Epithelial cell of proximal tubule (primary cell): ENCODE data around the gene GTF2IRD1. TPM values are rescaled to one million over a fixed set of nuclear protein-coding genes. Genes with fewer than 3 reads are reported as not detected.

Experiments
- DNase-seq: peaks from one replicate; pipeline ENCODE4 v3.0.0-alpha.2; 2011; ENCODE audit warnings: low read depth
- H3K4me3 ChIP-seq: 2 replicates; pipeline ENCODE4 v1.5.1; 2011; ENCODE audit warnings: low read depth, mild to moderate bottlenecking, low read length
- total RNA-seq: library from RNA; depleted of rRNA; stranded (reverse); fragments of >200 nt; gene quantifications from 2 replicates; pipeline ENCODE4 v1.2.3, GENCODE V29; 2015
- TF ChIP-seq, protein P1 (sequence below): conservative IDR thresholded peaks from 2 replicates; pipeline ENCODE4 v1.5.1; 2012; ENCODE audit warnings: low read depth, mild to moderate bottlenecking, low read length

The GTF2IRD1 gene, protein sequence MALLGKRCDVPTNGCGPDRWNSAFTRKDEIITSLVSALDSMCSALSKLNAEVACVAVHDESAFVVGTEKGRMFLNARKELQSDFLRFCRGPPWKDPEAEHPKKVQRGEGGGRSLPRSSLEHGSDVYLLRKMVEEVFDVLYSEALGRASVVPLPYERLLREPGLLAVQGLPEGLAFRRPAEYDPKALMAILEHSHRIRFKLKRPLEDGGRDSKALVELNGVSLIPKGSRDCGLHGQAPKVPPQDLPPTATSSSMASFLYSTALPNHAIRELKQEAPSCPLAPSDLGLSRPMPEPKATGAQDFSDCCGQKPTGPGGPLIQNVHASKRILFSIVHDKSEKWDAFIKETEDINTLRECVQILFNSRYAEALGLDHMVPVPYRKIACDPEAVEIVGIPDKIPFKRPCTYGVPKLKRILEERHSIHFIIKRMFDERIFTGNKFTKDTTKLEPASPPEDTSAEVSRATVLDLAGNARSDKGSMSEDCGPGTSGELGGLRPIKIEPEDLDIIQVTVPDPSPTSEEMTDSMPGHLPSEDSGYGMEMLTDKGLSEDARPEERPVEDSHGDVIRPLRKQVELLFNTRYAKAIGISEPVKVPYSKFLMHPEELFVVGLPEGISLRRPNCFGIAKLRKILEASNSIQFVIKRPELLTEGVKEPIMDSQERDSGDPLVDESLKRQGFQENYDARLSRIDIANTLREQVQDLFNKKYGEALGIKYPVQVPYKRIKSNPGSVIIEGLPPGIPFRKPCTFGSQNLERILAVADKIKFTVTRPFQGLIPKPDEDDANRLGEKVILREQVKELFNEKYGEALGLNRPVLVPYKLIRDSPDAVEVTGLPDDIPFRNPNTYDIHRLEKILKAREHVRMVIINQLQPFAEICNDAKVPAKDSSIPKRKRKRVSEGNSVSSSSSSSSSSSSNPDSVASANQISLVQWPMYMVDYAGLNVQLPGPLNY
- total RNA-seq = 23.8 and 28.0 TPM in 2 replicates

DNA sequence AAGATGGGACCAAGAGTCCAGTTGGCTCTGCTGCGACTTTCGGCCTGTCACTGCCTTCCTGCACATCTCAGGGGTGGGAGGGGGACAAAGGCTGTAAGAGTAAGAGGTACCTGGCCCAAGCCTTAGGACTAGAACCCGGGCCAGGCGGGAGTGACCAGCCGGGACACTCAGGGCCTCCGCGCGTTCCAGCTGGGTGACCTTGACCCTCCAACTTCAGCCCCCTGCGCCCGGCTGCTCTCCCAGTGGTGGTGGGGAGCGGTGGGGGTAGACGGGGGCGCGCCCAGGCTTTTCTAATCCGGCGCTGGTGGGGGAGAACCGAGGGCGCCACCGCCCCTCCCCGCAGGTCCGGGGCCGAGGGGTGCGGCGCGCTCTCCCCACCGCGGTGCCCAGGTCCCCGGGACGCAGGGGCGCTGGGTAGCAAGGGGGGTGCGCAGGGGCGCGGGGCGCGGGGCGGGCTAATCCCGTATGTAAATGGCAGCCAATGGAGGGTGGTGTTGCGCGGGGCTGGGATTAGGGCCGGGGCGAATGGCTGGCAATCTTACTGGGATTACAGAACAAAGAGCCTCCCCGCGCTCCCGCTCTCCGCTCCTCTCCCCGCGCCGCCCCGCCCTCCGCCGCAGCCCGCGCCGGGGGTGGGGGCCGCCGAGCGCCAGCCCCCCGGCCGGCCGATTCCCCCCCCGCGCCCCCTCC, at the start of gene GTF2IRD1:
Gene GTF2IRD1 (plus strand): TSS at position 585 of the 690 bp plus-strand sequence. CDS start 54,175 bp downstream, outside the sequence.
- H3K4me3 ChIP-seq = peak within 1 kb of the TSS; percentile 87
- DNase-seq = no peak
- TF ChIP-seq, protein P1, sequence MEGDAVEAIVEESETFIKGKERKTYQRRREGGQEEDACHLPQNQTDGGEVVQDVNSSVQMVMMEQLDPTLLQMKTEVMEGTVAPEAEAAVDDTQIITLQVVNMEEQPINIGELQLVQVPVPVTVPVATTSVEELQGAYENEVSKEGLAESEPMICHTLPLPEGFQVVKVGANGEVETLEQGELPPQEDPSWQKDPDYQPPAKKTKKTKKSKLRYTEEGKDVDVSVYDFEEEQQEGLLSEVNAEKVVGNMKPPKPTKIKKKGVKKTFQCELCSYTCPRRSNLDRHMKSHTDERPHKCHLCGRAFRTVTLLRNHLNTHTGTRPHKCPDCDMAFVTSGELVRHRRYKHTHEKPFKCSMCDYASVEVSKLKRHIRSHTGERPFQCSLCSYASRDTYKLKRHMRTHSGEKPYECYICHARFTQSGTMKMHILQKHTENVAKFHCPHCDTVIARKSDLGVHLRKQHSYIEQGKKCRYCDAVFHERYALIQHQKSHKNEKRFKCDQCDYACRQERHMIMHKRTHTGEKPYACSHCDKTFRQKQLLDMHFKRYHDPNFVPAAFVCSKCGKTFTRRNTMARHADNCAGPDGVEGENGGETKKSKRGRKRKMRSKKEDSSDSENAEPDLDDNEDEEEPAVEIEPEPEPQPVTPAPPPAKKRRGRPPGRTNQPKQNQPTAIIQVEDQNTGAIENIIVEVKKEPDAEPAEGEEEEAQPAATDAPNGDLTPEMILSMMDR = no peak

DNA sequence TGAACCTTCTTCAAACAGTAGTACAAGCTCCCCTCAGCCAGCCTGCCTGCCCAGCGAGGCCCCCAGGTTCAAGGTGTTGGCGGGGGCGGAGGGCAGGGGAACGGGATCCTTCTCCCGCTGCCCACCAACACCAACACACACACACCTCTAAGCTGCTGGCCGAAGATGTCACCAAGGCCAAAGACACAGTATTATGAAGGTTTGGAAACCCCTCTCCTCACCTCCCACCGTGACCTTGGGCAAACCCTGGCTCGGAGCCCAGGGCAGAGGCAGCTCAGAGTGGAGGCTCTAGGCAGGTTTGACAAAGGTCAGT, 49.4 kb upstream of the GTF2IRD1 start:
- TF ChIP-seq, protein P1 = no peak
- H3K4me3 ChIP-seq = no peak overlapping the region
- DNase-seq = no peak

DNA sequence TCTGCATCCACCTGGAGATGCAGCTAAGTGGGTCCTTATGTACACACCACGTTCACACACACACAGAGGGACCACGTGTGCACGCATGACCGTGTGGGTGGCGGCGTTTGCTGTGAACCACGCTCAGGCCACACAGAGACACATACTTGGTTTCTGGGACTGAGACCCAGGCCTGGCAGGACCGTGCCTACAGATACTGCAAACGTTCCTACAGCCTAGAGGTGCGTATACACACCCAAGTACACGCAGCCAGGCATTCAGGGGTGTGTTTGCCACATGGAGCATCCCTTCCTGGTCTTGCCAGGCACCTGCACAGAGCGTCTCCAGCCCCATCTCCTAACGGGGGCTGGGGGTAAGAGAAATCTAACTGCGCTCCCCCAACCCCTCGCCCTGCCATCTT, 49.0 kb upstream of the GTF2IRD1 start:
- H3K4me3 ChIP-seq = no peak overlapping the region
- no peak for DNase-seq
- TF ChIP-seq, protein P1 = no peak

DNA sequence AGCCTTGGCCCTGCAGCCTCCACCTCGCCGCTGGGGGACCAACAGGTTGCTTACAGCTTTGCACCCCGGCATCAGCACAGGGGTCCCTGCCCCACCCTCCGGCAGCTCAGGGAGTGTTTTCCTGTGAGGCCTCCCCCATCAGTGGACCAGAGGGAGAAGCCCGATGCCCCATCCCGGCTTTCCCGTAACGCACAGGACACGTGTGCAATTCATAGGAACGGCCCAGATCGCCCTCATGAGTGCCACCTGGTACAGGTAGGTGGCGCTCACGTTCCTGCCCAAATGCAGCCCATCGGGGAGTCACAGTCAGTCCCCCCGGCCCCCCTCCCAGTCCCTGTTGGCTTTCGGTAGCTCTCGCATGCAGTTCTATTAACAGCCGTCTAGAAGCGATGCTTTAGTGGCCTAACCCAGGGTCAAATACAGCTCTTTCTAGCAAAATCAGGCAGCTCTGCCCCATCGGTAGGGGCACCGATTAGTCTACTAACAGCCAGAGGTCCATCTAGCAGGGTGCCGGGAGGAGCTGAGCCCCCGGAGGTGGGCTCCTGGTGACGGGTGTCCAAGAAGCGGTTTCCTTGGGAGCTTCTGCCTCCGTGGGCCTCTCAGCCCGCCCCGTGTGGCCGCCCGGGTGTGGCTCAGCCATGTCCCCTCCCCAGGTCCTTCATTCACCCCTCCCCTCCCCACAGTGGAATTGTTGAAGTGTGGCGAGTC, 48.4 kb upstream of the GTF2IRD1 start:
- no peak for DNase-seq
- TF ChIP-seq, protein P1 = peak; percentile 73
- H3K4me3 ChIP-seq = no peak overlapping the region

DNA sequence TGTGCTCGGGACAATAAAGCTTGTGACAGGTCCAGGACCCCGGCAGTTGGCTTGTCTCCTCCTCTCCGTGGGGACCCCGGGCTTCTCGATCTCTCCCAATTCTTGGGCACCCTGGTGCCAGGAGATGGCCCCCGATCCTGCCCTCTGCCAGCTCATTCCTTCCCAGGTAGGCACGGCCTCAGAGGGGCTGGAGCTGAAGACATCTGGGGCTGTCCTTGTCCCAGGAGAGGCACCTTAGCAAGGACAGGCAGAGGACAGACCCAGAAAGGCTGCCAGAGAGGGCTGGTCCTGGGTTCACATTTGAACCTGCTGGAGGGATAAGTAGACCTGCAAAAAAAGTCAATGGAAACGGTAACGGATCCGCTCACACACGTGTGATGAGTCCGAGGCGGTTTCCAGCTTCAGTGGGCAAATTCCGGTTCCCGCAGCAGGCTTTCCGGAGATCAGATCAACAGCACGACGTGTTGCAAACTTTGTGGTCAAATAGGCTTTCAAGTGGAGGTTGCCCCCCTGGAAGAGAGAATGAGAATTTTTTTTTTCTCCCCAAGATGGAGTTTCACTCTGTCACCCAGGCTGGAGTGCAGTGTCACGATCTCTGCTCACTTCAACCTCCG, 47.7 kb upstream of the GTF2IRD1 start:
- H3K4me3 ChIP-seq = no peak overlapping the region
- no peak for DNase-seq
- TF ChIP-seq, protein P1 = no peak

DNA sequence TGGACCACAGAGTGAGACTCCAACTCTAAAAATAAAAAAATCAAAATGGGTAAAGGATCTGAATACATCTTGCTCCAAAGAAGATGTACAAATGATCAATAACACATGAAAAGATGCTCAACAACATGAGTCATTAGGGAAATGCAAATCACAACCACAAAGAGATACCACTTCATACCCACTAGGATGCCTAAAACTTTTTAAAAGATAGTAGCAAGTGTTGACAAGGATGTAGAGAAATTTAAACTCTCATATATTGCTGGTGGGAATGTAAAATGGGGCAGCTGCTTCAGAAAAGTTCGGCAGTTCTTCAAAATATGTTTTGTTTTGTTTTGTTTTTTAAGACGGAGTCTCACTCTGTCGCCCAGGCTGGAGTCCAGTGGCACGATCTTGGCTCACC, 45.7 kb upstream of the GTF2IRD1 start:
- TF ChIP-seq, protein P1 = no peak
- no peak for DNase-seq
- H3K4me3 ChIP-seq = no peak overlapping the region
